Measurements from ENCODE around the gene CFAP45.

- TF ChIP-seq, protein P1, sequence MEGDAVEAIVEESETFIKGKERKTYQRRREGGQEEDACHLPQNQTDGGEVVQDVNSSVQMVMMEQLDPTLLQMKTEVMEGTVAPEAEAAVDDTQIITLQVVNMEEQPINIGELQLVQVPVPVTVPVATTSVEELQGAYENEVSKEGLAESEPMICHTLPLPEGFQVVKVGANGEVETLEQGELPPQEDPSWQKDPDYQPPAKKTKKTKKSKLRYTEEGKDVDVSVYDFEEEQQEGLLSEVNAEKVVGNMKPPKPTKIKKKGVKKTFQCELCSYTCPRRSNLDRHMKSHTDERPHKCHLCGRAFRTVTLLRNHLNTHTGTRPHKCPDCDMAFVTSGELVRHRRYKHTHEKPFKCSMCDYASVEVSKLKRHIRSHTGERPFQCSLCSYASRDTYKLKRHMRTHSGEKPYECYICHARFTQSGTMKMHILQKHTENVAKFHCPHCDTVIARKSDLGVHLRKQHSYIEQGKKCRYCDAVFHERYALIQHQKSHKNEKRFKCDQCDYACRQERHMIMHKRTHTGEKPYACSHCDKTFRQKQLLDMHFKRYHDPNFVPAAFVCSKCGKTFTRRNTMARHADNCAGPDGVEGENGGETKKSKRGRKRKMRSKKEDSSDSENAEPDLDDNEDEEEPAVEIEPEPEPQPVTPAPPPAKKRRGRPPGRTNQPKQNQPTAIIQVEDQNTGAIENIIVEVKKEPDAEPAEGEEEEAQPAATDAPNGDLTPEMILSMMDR (IDR thresholded peaks at IDR 0.05), result peak; percentile 96 to 98 (median 97)
- no peak for TF ChIP-seq POLR2A (IDR thresholded peaks at IDR 0.05)
These were observed 36.4 kb upstream of the CFAP45 start for GRCh38 chr1:159936273-159936904.

All from right lobe of liver (tissue), 4 donors.